Upper lobe of left lung (tissue), 4 donors: Measurements from ENCODE around the gene PLXNA4.

ENCODE experiments used
- CTCF ChIP-seq, 6 experiments: fragments of 450-650 bp in 4 of 6; fragments of 200-600 bp in 2 of 6; sonication (generic) in 2 of 6; IDR thresholded peaks; one replicate each; pipeline ENCODE4 v1.5.1; 2016 to 2019; ENCODE audit warnings: antibody characterized with exemption in 6 of 6
- POLR2A ChIP-seq, 4 donors: fragments of 450-650 bp; IDR thresholded peaks; one replicate each; pipeline ENCODE4 v1.5.1; 2016 to 2017; ENCODE audit warnings: antibody characterized with exemption in 4 of 4, mild to moderate bottlenecking in 2 of 4
- POLR2AphosphoS5 ChIP-seq, 2 donors: sonication (generic); formaldehyde crosslinking; IDR thresholded peaks; one replicate each; pipeline ENCODE4 v1.5.1; 2017; ENCODE audit warnings: antibody characterized with exemption in 2 of 2

- TF ChIP-seq POLR2AphosphoS5 (IDR thresholded peaks at IDR 0.05) = no peak
- TF ChIP-seq CTCF (IDR thresholded peaks at IDR 0.05) = no peak
- no peak for TF ChIP-seq POLR2A (IDR thresholded peaks at IDR 0.05)
These were observed 168.5 kb downstream of the PLXNA4 start for GRCh38 chr7:132407764-132408163.
